GM12801 (cell line): ENCODE results near the gene PMS2.
"Not testable (repeated sequence)": the region's sequence is repeated elsewhere in the genome, so short reads cannot be mapped to it uniquely, and the experiment has no call there.

Experiments
- CTCF ChIP-seq: IDR thresholded peaks from one replicate; pipeline ENCODE4 v1.5.1; 2011; ENCODE audit warnings: control low read depth; ENCODE audit not compliant: insufficient read length; ENCODE audit errors: extremely low read depth

Gene PMS2

GRCh38 chr7:6007386-6007785 is 1.5 kb downstream of the PMS2 start:
- TF ChIP-seq CTCF, result no peak

- TF ChIP-seq CTCF, result no peak
Observed at GRCh38 chr7:5997210-5997808, 11.5 kb downstream of the PMS2 start.

GRCh38 chr7:5970347-5970911 is 38.4 kb downstream of the PMS2 start, which contains the start of gene RSPH10B:
Gene RSPH10B, minus strand, starts transcription at chr7:5970689. Its CDS starts 3,573 bp downstream, at chr7:5967116.
- not testable (repeated sequence) for TF ChIP-seq CTCF
